Epithelial cell of proximal tubule (primary cell): Measurements from ENCODE around the gene SP2. TPM values are rescaled to one million over a fixed set of nuclear protein-coding genes. Genes with fewer than 3 reads are reported as not detected.
A peak's percentile ranks its signal among the peaks of the same experiment; 100 is the strongest.

Experiments
- DNase-seq: peaks from one replicate; pipeline ENCODE4 v3.0.0-alpha.2; 2011; ENCODE audit warnings: low read depth
- H3K4me3 ChIP-seq: 2 replicates; pipeline ENCODE4 v1.5.1; 2011; ENCODE audit warnings: low read depth, mild to moderate bottlenecking, low read length
- CTCF ChIP-seq: conservative IDR thresholded peaks from 2 replicates; pipeline ENCODE4 v1.5.1; 2012; ENCODE audit warnings: low read depth, mild to moderate bottlenecking, low read length
- total RNA-seq: library from RNA; depleted of rRNA; stranded (reverse); fragments of >200 nt; gene quantifications from 2 replicates; pipeline ENCODE4 v1.2.3, GENCODE V29; 2015

SP2 gene
- total RNA-seq, 1 donor from 2014 or later: 2.1 TPM

DNA sequence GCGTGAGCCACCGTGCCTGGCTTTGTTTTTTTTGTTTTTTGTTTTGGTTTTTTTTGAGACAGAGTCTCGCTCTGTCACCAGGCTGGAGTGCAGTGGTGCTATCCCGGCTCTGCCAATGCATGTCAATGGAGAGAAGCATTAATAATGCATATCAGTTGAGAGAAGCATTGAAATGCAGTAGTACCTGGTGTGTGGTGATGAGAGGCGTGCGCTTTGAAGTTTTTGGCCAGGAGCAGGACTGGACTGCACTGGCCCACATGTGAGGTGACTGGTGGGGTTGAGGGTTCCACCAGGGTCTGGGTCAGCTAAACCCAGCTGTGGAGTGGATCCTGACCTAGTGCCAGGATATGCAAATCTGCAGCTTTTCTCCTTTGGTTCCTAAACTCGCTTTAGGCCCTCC lies 5.4 kb downstream of the SP2 start:
- DNase-seq: no peak
- TF ChIP-seq CTCF: no peak
- H3K4me3 ChIP-seq: no peak overlapping the region

GRCh38 chr17:47902039-47902744 lies 6.2 kb downstream of the SP2 start:
- DNase-seq: no peak
- no peak overlapping the region for H3K4me3 ChIP-seq
- TF ChIP-seq CTCF: no peak

GRCh38 chr17:47905221-47905733 lies 9.2 kb downstream of the SP2 start:
- TF ChIP-seq CTCF: no peak
- peak; percentile 38 for DNase-seq
- no peak overlapping the region for H3K4me3 ChIP-seq

DNA sequence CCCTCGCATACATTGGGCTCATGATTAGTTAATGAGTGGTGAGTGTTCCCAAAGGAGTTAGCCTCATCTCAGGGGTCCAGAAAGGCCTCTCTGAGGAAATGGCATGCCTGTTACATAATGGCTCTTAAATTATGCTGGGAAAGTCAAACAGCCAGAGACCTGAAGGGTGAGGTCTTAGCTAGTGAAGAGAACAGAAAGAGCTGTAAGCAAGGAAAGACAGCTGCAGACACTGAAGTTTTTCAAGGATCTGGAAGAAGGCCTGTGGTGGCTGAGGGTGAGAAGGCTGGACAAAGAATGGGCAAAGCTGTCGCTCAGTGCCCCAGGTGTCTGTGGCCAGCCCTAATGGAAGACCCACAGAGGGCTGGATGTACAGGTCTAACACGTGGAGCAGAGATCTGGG lies 10.4 kb downstream of the SP2 start:
- DNase-seq: no peak
- no peak for TF ChIP-seq CTCF
- no peak overlapping the region for H3K4me3 ChIP-seq

- TF ChIP-seq CTCF: no peak
- no peak overlapping the region for H3K4me3 ChIP-seq
- no peak for DNase-seq
Measured at GRCh38 chr17:47907932-47908562, 12.0 kb downstream of the SP2 start.

- TF ChIP-seq CTCF: no peak
- no peak for DNase-seq
- no peak overlapping the region for H3K4me3 ChIP-seq
Measured at GRCh38 chr17:47913050-47913449, 17.0 kb downstream of the SP2 start.

DNA sequence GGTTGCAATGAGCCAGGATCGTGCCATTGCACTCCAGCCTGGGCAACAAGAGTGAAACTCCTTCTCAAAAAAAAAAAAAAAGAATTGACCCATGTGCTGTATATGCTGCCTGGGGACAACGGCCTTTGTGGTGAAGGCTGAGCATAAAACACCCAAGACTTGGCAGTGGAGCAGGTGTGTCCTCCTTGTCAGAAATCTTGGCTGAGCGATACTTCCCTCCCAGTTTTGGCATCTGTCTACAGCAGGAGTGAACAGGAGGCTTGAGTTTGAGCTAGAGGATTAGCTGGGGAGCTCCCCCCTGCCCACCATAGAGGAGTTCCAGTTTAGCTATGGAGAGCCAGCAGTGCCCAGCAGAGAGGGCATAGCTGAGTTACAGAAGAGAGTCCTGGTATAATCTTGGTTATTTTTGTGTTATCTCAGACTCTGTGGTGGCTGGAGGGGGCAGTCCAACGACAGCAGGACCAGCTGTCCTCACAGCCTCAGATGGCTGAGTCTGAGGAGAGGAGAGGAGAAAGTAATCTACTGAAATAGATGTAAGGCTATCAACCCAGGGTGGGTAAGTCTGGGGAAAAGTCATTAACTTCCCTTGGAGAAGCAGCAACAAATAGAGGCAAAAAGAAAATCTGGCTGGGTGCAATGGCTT lies 18.4 kb downstream of the SP2 start:
- no peak for TF ChIP-seq CTCF
- no peak overlapping the region for H3K4me3 ChIP-seq
- DNase-seq: no peak
